ENCODE data around the gene HIPK2. TPM values are rescaled to one million over a fixed set of nuclear protein-coding genes. Genes with fewer than 3 reads are reported as not detected.

Gene HIPK2
- total RNA-seq, 4 donors from 2014 or later: 16.6 to 60.2 (median 35.1) TPM

GRCh38 chr7:139722604-139723003 lies 55.2 kb downstream of the HIPK2 start:
- Histone ChIP-seq H3K27ac (peak overlapping the region in 2 of 4 donors; percentile 1 to 50), H3K27me3 (no peaks in the 10 kb centered on the region), H3K4me3 (no peak overlapping the region), H3K36me3 (no peaks in the 10 kb centered on the region), H3K4me1 (peaks cover 0 to 32% (median 8%) of the 10 kb centered on the region in 4 donors), H3K9me3 (no peaks in the 10 kb centered on the region)
- DNase-seq: peak in 2 of 3 donors; percentile 9 to 14
- TF ChIP-seq CTCF (IDR thresholded peaks at IDR 0.05) (no peak), POLR2A (IDR thresholded peaks at IDR 0.05) (no peak)

GRCh38 chr7:139721821-139722220 lies 56.0 kb downstream of the HIPK2 start:
- Histone ChIP-seq H3K27me3 (no peaks in the 10 kb centered on the region), H3K27ac (peak overlapping the region; percentile 13 to 71 (median 42)), H3K9me3 (no peaks in the 10 kb centered on the region), H3K4me3 (no peak overlapping the region), H3K4me1 (peaks cover 0 to 32% (median 7%) of the 10 kb centered on the region in 4 donors), H3K36me3 (no peaks in the 10 kb centered on the region)
- no peak for TF ChIP-seq POLR2A (IDR thresholded peaks at IDR 0.05)
- no peak for TF ChIP-seq CTCF (IDR thresholded peaks at IDR 0.05)
- DNase-seq: no peak

GRCh38 chr7:139721417-139721816 lies 56.4 kb downstream of the HIPK2 start:
- H3K36me3 ChIP-seq: peaks cover 0 to 4% (median 0%) of the 10 kb centered on the region in 3 donors
- no peak overlapping the region for H3K4me3 ChIP-seq
- peaks cover 0 to 32% (median 5%) of the 10 kb centered on the region in 4 donors for H3K4me1 ChIP-seq
- TF ChIP-seq POLR2A (IDR thresholded peaks at IDR 0.05) (no peak), CTCF (IDR thresholded peaks at IDR 0.05) (no peak)
- no peaks in the 10 kb centered on the region for H3K27me3 ChIP-seq
- no peaks in the 10 kb centered on the region for H3K9me3 ChIP-seq
- peak in 2 of 3 donors; percentile 12 to 21 for DNase-seq
- peak overlapping the region; percentile 13 to 71 (median 44) for H3K27ac ChIP-seq

- Histone ChIP-seq H3K27ac (peak overlapping the region; percentile 13 to 71 (median 44)), H3K36me3 (peaks cover 0 to 10% (median 0%) of the 10 kb centered on the region in 3 donors), H3K9me3 (no peaks in the 10 kb centered on the region), H3K27me3 (no peaks in the 10 kb centered on the region), H3K4me3 (no peak overlapping the region), H3K4me1 (peaks cover 0 to 32% (median 4%) of the 10 kb centered on the region in 4 donors)
- peak in 2 of 3 donors; percentile 62 to 67 for DNase-seq
- TF ChIP-seq POLR2A (IDR thresholded peaks at IDR 0.05) (no peak), CTCF (IDR thresholded peaks at IDR 0.05) (peak in 3 of 6 experiments; percentile 13 to 18 (median 16))
These were observed 57.0 kb downstream of the HIPK2 start for GRCh38 chr7:139720705-139721231.

GRCh38 chr7:139720186-139720585 lies 57.6 kb downstream of the HIPK2 start:
- H3K4me3 ChIP-seq: no peak overlapping the region
- H3K36me3 ChIP-seq: peaks cover 0 to 16% (median 0%) of the 10 kb centered on the region in 3 donors
- peaks cover 0 to 29% (median 4%) of the 10 kb centered on the region in 4 donors for H3K4me1 ChIP-seq
- H3K9me3 ChIP-seq: no peaks in the 10 kb centered on the region
- no peak for TF ChIP-seq CTCF (IDR thresholded peaks at IDR 0.05)
- no peak for TF ChIP-seq POLR2A (IDR thresholded peaks at IDR 0.05)
- peak in 1 of 3 donors; percentile 16 for DNase-seq
- no peaks in the 10 kb centered on the region for H3K27me3 ChIP-seq
- H3K27ac ChIP-seq: peak overlapping the region in 3 of 4 donors; percentile 29 to 71 (median 58)
